Activated T-cell treated with anti-CD3 and anti-CD28 coated beads, Interleukin-2, amount 50 U/mL, for 24 hours (primary cell): ENCODE results near the gene ANGPT4.

ENCODE experiments used
- DNase-seq: peaks from one replicate; pipeline ENCODE4 v3.0.0-alpha.2; 2020
- H3K27ac Mint-ChIP-seq: 2 replicates; pipeline ENCODE4 v1.8.0; 2020; ENCODE audit warnings: mild to moderate bottlenecking, mixed read lengths
- H3K27me3 Mint-ChIP-seq: 2 replicates; pipeline ENCODE4 v1.8.0; 2020; ENCODE audit warnings: mixed read lengths
- H3K36me3 Mint-ChIP-seq: 2 replicates; pipeline ENCODE4 v1.8.0; 2020; ENCODE audit warnings: low read depth, mixed read lengths
- H3K4me1 Mint-ChIP-seq: 2 replicates; pipeline ENCODE4 v1.8.0; 2020; ENCODE audit warnings: low read depth, mixed read lengths
- H3K4me3 Mint-ChIP-seq: 2 replicates; pipeline ENCODE4 v1.8.0; 2020; ENCODE audit warnings: mild to moderate bottlenecking, moderate library complexity, mixed read lengths
- H3K9me3 Mint-ChIP-seq: 2 replicates; pipeline ENCODE4 v1.8.0; 2020; ENCODE audit warnings: mixed read lengths

ANGPT4 gene

DNA sequence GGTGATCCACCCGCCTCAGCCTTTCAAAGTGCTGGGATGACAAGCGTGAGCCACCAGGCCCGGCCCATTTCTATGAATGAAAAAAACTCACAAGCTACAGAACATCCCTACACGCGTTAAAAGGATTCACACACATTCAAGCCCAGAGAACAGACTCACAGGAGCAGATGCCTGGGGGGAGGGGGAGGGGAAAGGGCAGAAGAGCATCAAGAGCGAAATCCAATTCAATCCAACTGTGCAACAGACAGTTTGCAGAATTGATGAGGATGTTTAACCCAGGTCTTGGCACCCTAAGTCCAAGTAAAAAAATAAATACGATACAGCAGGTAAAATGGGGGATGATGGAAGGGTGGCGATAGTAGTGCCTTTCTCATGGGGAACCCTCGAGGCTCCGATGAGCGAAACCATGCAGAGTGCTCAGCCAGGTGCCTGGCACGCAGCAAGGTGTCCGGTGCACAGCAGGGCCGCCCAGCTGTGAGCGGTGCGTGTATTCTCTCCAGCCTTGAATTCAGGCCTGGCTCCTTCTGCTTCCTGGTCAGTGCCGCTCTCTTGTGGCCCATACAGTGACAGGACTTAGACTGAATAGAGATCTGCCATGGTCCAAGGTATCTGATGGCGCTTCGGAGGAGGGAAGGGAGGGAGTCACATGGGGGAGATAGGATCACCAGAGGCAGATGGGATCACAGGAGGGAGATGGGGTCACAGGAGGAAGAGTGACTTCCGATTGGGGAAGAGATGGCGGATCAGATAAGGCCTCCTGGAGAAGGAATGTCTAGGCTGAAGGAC, 35.4 kb upstream of the ANGPT4 start:
- no peak for DNase-seq
- peaks cover 58% of the 10 kb centered on the region for H3K27me3 Mint-ChIP-seq
- H3K27ac Mint-ChIP-seq, result no peak overlapping the region
- H3K4me1 Mint-ChIP-seq, result peaks cover 3% of the 10 kb centered on the region
- no peaks in the 10 kb centered on the region for H3K36me3 Mint-ChIP-seq
- no peak overlapping the region for H3K4me3 Mint-ChIP-seq
- H3K9me3 Mint-ChIP-seq, result no peaks in the 10 kb centered on the region

GRCh38 chr20:949717-950116, 33.6 kb upstream of the ANGPT4 start:
- no peak overlapping the region for H3K4me3 Mint-ChIP-seq
- no peaks in the 10 kb centered on the region for H3K9me3 Mint-ChIP-seq
- DNase-seq, result no peak
- H3K27ac Mint-ChIP-seq, result no peak overlapping the region
- no peaks in the 10 kb centered on the region for H3K36me3 Mint-ChIP-seq
- peaks cover 45% of the 10 kb centered on the region for H3K27me3 Mint-ChIP-seq
- H3K4me1 Mint-ChIP-seq, result no peaks in the 10 kb centered on the region

DNA sequence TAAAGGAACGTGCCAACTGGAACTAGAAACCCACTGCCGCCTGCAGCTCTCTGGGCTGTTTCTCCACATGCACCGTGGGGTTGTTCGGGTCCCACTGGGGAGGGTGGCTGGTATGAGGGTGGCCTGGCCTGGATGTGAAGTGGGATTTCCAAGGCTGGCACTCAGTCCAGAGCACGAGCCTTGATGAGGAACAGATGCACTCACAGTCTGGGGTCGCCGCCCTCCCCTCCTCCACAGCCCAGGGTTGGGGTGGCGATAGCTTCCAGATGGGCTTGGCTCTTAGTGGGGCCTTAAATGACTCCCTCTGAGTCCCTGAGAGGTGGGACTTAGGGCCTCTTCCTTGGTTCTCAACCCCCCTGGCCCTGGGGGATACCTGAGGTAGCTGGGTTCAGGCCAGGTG, 30.7 kb upstream of the ANGPT4 start:
- DNase-seq, result no peak
- H3K27ac Mint-ChIP-seq, result no peak overlapping the region
- H3K9me3 Mint-ChIP-seq, result no peaks in the 10 kb centered on the region
- H3K4me3 Mint-ChIP-seq, result no peak overlapping the region
- no peaks in the 10 kb centered on the region for H3K36me3 Mint-ChIP-seq
- H3K27me3 Mint-ChIP-seq, result peaks cover 25% of the 10 kb centered on the region
- H3K4me1 Mint-ChIP-seq, result no peaks in the 10 kb centered on the region

DNA sequence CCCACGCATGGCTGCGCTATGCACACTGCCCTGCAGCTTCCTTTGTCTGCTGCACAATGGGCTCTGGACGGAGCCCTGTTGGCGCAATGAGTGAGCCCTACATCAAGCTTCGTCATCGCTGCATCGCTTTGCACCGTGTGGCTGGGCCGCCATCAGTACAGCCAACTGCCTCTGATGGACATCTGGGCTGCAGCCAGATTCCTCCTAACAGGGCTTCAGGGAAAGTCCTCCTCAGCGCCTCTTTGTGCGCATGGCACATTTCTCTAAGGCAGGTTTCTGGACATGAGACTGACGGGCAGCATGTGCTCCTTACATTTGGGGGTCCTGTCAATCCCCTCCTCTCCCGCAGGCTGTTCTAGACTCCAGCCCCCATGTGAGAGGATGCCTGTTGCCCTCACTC, 29.7 kb upstream of the ANGPT4 start:
- no peak for DNase-seq
- H3K27ac Mint-ChIP-seq, result no peak overlapping the region
- no peaks in the 10 kb centered on the region for H3K36me3 Mint-ChIP-seq
- H3K27me3 Mint-ChIP-seq, result peaks cover 19% of the 10 kb centered on the region
- no peaks in the 10 kb centered on the region for H3K4me1 Mint-ChIP-seq
- no peaks in the 10 kb centered on the region for H3K9me3 Mint-ChIP-seq
- H3K4me3 Mint-ChIP-seq, result no peak overlapping the region

DNA sequence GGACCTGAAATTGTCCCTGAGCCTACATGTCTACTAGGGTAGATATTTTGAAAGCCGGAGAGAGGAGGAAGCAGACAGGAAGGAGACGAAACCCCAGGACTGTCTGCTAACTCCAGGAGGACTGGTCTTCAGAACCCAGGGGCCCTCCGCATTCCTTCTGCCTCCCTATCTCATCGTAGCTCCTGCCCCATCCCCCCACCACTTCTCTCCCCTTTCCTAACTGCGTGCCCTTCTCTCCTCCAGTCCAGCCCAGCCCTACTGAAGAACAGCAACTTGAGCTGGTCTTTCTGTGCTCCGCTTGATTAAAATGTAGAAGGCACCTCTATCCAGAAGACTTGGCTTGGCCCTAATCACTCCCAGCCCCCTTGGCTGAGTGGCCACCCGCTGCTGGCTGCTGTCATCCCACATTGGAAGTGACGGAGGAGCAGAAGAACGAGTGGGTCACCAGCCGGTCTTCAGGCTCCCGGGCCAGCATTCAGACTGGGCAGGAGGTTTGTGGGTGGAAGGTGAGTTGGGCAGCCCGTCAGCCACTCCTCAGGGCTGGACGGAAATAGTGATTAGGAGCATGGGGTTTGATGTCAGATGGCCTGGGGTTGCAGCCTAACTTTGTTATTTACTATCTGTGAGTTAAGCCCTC, 28.8 kb upstream of the ANGPT4 start:
- H3K27me3 Mint-ChIP-seq, result peaks cover 19% of the 10 kb centered on the region

GRCh38 chr20:944148-944547, 28.0 kb upstream of the ANGPT4 start:
- no peak for DNase-seq
- H3K4me3 Mint-ChIP-seq, result no peak overlapping the region
- no peak overlapping the region for H3K27ac Mint-ChIP-seq
- H3K36me3 Mint-ChIP-seq, result no peaks in the 10 kb centered on the region
- no peaks in the 10 kb centered on the region for H3K9me3 Mint-ChIP-seq
- no peaks in the 10 kb centered on the region for H3K4me1 Mint-ChIP-seq
- peaks cover 18% of the 10 kb centered on the region for H3K27me3 Mint-ChIP-seq

More for the DNA sequence above, 28.8 kb upstream of the ANGPT4 start:
- no peak overlapping the region for H3K4me3 Mint-ChIP-seq
- H3K27ac Mint-ChIP-seq, result no peak overlapping the region
- no peaks in the 10 kb centered on the region for H3K4me1 Mint-ChIP-seq
- DNase-seq, result no peak
- no peaks in the 10 kb centered on the region for H3K9me3 Mint-ChIP-seq
- no peaks in the 10 kb centered on the region for H3K36me3 Mint-ChIP-seq

DNA sequence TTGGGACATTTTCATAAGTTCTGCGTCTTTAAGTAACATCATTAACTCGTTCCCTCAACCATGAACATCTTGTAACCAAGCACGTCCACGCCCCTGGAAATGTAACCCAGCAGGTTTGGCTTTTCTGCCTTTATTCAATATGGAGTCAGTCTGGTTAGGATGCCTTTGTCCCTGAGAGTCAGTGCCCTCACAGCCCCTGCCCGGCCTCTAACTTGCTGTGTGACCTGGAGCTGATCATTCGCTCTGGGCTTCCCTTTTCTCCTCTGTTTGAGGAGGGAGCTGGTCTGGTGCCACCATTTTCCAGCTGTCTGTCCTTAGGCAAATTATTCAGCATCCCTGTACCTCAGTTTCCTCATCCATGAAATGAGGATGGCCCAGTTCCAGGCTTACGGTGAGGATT, 26.5 kb upstream of the ANGPT4 start:
- H3K4me3 Mint-ChIP-seq, result no peak overlapping the region
- H3K36me3 Mint-ChIP-seq, result no peaks in the 10 kb centered on the region
- no peak overlapping the region for H3K27ac Mint-ChIP-seq
- H3K27me3 Mint-ChIP-seq, result peaks cover 8% of the 10 kb centered on the region
- H3K4me1 Mint-ChIP-seq, result no peaks in the 10 kb centered on the region
- DNase-seq, result no peak
- H3K9me3 Mint-ChIP-seq, result no peaks in the 10 kb centered on the region

- Mint-ChIP-seq H3K4me3 (no peak overlapping the region), H3K9me3 (no peaks in the 10 kb centered on the region), H3K27me3 (no peaks in the 10 kb centered on the region), H3K27ac (no peak overlapping the region), H3K36me3 (no peaks in the 10 kb centered on the region), H3K4me1 (no peaks in the 10 kb centered on the region)
- no peak for DNase-seq
These were observed 24.8 kb upstream of the ANGPT4 start for GRCh38 chr20:940926-941325.

GRCh38 chr20:939606-940005, 23.5 kb upstream of the ANGPT4 start:
- Mint-ChIP-seq H3K4me1 (no peaks in the 10 kb centered on the region), H3K4me3 (no peak overlapping the region), H3K36me3 (no peaks in the 10 kb centered on the region), H3K9me3 (no peaks in the 10 kb centered on the region), H3K27ac (no peak overlapping the region), H3K27me3 (no peaks in the 10 kb centered on the region)
- DNase-seq, result no peak

DNA sequence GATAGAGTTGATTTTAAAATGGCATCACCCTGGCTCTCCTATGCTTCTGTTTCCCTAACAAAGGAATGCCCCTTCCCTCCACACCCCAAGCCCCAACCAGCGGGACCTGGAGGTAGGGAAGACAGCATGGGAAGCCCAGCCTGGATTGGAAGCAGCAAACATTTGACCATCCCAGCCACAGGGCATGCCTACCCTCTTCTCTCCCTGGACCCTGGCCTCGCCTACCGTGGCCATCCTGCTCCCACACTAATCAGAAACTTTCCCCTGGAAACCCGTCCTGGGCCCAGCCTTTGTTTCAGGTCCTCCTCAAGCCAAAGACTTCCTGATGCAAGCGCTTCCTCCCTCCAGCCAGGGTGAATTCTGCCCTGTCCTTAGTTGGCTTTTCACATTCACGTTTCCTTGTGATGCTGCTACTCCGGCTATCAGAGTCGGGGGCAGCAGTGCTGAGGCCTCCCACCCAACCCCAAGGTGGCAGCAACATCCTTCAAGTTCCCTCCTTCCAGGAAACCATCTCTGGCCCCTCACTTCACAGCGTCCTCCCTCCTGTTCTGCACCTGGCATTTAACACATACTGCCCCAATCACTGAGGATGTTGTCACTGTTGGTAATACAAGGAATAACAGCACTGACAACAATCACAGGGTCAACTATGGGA, 18.2 kb upstream of the ANGPT4 start:
- Mint-ChIP-seq H3K4me1 (no peaks in the 10 kb centered on the region), H3K27me3 (no peaks in the 10 kb centered on the region), H3K36me3 (no peaks in the 10 kb centered on the region), H3K4me3 (no peak overlapping the region), H3K27ac (no peak overlapping the region), H3K9me3 (peaks cover 8% of the 10 kb centered on the region)
- DNase-seq, result no peak

GRCh38 chr20:933029-933428, 16.9 kb upstream of the ANGPT4 start:
- no peaks in the 10 kb centered on the region for H3K4me1 Mint-ChIP-seq
- H3K9me3 Mint-ChIP-seq, result peaks cover 8% of the 10 kb centered on the region
- no peak overlapping the region for H3K27ac Mint-ChIP-seq
- no peaks in the 10 kb centered on the region for H3K36me3 Mint-ChIP-seq
- H3K27me3 Mint-ChIP-seq, result no peaks in the 10 kb centered on the region
- DNase-seq, result no peak
- H3K4me3 Mint-ChIP-seq, result no peak overlapping the region

DNA sequence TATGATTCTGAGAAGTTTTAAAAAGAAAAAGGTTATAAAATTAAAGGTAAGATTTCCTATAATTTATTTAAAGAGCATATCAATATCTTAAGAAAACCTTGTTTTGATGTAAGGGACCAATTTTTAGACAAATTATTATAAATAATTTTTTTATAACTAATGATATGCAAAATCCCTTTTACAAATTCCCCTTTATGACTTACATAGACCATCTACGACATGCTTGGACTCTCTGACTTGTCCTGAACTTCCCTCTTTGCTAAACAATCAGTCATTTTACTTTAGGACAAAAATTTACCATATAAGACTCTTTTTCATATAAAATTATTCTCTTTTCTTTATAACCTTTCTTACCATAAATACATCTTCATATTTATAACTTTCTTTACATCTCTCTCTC, 15.3 kb upstream of the ANGPT4 start:
- H3K9me3 Mint-ChIP-seq, result peaks cover 8% of the 10 kb centered on the region
- no peaks in the 10 kb centered on the region for H3K36me3 Mint-ChIP-seq
- peaks cover 5% of the 10 kb centered on the region for H3K27me3 Mint-ChIP-seq
- H3K4me1 Mint-ChIP-seq, result no peaks in the 10 kb centered on the region
- DNase-seq, result no peak
- H3K4me3 Mint-ChIP-seq, result no peak overlapping the region
- H3K27ac Mint-ChIP-seq, result no peak overlapping the region

DNA sequence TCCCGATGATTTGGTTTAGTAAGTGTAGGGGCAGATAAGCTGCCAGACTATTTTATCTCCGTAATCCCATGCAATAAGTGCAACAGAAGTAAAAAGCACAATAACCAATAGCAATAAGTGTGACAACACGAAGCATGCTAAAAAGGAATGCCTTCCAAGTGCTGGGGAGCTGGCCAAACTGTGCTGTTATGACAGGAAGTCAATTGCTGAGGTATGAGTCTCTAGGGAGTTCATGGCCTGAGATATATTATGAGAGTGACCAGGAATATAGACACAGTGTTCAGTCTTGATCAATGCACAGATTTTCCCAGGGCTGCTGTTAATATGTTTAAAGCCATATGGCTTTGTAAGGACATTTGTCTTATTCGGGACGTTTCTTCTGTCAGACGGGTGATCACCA, 10.5 kb upstream of the ANGPT4 start:
- Mint-ChIP-seq H3K27me3 (peaks cover 10% of the 10 kb centered on the region), H3K4me1 (no peaks in the 10 kb centered on the region), H3K36me3 (no peaks in the 10 kb centered on the region), H3K4me3 (no peak overlapping the region), H3K27ac (no peak overlapping the region), H3K9me3 (peaks cover 5% of the 10 kb centered on the region)
- DNase-seq, result no peak

- no peaks in the 10 kb centered on the region for H3K4me1 Mint-ChIP-seq
- no peaks in the 10 kb centered on the region for H3K9me3 Mint-ChIP-seq
- DNase-seq, result no peak
- H3K36me3 Mint-ChIP-seq, result no peaks in the 10 kb centered on the region
- H3K4me3 Mint-ChIP-seq, result no peak overlapping the region
- H3K27me3 Mint-ChIP-seq, result peaks cover 10% of the 10 kb centered on the region
- no peak overlapping the region for H3K27ac Mint-ChIP-seq
These were observed 9.4 kb upstream of the ANGPT4 start for GRCh38 chr20:925516-925915.

DNA sequence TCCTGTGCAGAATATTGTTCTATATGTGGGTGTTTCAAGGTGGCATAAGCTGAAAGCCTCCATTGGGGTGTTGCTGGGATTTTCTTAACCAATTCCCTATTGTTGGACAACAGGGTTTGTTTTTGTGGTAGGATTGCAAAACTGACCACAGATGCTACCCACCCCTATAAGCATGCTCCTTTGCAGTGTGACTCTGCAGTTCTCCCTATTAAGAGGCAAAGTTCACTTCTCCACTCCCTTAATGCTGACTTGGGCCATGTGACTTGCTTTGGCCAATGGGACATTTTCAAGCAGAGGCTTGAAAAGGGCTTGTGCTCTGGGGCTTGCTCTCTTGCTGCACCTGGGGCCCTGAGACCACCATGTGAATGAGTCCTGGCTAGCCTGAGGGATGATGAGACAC, 8.5 kb upstream of the ANGPT4 start:
- no peak for DNase-seq
- H3K27me3 Mint-ChIP-seq, result peaks cover 10% of the 10 kb centered on the region
- no peaks in the 10 kb centered on the region for H3K9me3 Mint-ChIP-seq
- no peak overlapping the region for H3K4me3 Mint-ChIP-seq
- no peaks in the 10 kb centered on the region for H3K36me3 Mint-ChIP-seq
- no peaks in the 10 kb centered on the region for H3K4me1 Mint-ChIP-seq
- H3K27ac Mint-ChIP-seq, result no peak overlapping the region
